DMS 273 treated with DMSO at 0.1 percent for 48 hours (cell line): ENCODE measurements around the gene RPS15A.

ENCODE experiments used
- DNase-seq: peaks from one replicate; lab custom pipeline; 2025; lab: John Stamatoyannopoulos, UW

RPS15A gene

DNA sequence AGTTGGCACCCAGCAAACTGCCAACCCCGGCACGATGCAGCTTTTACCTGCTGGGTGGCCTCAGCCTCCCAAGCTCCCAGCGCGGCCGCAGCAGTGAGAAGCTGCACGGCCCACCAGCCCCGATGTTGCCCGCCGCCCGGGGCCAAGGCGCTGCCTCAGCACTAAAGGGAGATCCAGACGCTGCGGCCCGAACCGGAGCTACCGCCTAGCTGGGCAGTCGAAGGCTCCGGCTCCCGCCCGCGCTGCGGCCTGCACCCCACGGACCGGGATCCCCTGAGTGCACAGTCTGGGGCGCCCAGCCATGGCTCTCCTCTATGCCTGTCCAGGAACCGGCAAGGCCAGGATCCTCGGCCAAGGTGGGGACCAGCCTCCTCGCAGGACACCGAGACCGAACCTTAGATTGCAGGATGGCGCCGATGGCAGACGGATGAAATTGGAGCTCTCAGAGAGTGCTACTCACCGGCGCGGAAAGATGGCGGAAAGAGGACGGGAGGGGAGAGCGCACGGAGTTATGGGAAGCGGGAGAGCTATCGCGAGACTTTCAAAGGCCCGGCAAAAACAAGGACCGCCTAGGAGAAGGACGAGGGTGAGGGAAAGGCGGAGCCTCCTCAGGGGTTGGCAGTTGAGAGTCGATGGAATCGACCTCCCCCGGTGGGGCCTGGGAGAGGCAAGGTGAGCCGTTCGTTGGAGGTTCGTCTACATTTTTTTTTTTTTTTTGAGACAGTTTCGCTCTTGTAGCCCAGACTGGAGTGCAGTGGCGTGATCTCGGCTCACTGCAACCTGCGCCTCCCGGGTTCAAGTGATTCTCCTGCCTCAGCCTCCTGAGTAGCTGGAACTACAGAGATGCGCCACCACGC, at the start of gene RPS15A:
TSS of gene RPS15A (minus strand) at position 485 of the 857 bp plus-strand sequence. CDS start 1,221 bp downstream, outside the sequence.
- peak; percentile 92 for DNase-seq

DNA sequence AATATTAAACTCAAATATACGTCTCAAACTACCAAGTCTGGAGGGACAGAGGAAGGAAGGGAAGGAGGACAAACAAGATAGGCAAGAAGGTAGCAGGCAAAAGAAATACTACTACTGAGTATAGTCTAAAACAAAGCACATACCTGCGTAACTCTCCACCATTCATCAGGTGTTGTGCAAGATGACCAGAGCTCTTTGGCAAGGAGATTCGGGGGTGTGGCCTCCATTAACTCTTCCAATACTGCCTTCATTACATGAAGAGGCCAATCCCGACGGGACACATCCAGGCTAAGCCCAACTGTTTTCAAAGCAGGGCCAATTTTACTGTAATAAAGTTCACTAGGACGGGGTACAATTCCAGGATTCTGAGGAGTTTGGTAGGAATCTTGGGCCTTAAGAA, 49.4 kb upstream of the RPS15A start:
- DNase-seq = no peak

DNA sequence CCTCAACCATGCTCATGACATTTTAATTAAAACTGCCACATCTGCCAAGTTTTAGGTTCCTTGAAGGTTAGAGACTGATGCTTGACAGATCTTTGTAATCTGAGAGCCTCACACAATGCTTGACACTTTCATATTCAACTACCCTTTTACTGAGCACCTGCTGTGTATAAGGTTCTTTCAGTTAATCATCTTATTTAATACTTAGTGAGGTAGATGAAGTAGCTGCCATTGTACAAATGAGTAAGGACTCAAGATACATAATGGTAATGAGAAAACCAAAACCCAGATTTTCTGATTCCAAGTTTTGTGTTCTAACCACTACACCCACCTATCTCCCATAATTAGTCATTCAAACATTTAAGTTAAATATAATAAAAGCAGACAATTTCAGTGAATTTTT, 46.6 kb upstream of the RPS15A start:
- no peak for DNase-seq

DNA sequence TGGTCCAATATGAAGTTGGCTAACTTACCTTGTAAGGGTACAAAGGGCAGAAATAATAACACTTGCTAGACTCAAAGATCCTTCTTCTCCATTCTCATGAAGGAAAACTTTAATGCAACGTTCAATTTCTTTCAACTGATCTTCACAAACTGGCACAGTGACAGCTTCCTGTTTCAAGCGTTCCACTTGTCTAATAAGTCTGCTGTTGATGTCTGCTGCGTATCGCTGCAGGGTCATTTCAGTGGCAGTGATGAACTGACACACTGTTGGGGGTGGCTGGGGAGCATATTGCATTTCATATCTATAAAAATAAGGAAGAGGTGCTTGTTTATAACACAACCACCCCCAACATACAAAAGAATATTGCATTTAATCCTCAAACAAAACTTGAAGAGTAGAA, 44.7 kb upstream of the RPS15A start:
- DNase-seq = no peak

DNA sequence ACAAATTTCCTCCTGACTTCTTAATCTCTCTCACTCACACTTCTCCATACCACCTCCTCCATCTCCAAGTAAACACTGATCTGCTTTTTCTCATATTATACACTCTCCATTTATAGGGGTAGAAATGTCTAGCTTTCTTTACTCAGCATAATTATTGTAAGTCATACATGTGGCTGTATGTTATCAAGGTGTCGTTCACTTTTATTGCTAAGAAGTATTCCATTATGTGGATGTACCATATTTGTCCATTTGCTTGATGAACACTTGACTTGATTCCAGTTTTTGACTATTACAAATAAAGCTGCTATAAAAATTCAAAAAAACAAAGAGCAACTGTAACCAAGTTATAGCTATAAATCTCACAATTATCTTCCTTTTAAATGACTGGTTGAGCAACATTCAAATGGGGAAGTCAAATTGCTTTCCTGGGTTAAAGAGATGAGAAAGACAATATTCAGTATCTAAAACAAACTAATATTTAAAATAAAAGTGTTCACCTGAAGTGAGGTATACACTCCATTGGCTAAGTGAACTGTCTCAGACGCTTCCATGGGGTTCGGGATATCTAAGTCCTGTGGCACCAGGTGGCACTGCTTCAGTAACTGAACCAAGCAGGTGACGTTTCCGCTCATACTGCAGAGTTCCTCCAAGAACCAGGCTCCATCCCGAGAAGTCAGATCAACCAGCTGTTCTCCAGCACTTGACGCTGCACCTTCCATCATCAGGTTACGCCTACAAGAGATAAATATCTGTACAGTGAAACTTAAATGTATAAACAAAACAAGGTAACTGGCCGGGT, 43.8 kb upstream of the RPS15A start:
- no peak for DNase-seq

DNA sequence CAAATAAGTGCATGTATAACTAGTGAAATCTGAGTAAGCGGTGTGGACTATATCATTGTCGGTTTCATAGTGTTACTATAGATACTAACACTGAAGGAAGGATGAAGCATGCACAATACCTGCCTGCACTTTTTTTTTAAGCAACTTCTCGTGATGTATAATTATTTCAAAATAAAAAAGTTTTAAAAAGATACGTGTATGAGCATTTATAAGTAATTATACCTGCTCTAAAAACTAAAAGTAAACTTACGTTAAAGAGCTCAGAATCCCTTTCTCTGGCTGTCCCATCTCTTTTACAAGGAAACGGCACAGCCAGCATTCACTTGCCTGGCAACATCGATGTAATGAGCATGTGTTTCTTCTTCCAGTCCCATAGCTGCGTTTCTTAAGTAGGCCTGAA, 42.5 kb upstream of the RPS15A start:
- no peak for DNase-seq

DNA sequence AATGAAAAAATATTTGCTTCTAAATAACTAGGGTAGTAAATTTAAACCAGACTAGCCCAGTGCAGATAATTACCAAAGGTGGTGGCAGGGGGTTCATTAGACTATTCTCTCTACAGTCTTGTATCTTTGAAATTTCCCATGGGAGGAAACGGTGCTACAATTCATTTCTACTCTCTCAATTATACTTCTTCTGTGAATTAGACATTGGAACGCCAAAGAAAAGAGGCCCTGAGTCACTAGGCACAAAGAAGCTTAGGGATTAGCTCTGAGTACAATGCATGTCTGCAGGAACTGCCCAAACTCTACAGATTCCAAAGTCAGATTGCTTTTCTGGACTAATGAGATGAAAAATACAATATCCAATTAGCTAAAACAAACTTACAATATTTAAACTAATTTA, 41.9 kb upstream of the RPS15A start:
- no peak for DNase-seq

DNA sequence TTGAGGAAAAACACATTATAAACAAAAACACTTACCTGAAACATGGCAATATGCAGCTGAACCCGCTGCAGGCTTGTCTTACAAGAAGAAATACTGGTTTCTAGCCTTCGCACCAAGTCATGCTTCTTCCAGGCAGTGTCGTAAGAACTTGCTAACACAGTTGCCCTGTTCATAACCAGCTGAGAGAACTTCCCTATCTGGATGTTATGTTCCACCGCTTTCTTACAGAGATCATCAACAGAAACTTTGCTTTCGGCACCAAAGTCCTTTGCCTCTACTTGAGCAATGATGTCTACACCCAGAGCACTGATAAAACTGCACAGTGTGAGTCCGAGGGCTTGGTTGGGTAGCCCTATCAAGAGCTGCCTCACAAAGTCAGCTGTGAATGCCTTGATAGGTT, 39.1 kb upstream of the RPS15A start:
- DNase-seq = no peak

DNA sequence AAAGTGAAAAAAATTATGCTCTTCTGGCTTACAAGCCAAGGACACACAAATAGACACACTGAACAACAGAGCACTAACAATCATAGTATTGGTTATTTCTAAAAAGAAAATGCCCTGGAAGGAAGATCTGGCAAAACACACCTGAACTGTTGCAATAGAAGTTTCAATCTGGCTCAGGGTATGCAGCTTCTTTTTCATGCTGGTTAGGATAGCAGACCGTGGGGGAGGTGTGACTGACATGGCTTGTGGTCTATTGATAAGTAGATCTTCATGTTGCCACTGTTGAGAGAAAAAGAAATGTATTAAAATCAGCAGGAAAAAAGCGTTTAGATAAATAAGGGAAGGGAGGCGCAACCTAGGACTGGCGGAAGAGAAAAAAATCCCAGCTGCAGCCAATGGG, 37.8 kb upstream of the RPS15A start:
- DNase-seq = no peak

DNA sequence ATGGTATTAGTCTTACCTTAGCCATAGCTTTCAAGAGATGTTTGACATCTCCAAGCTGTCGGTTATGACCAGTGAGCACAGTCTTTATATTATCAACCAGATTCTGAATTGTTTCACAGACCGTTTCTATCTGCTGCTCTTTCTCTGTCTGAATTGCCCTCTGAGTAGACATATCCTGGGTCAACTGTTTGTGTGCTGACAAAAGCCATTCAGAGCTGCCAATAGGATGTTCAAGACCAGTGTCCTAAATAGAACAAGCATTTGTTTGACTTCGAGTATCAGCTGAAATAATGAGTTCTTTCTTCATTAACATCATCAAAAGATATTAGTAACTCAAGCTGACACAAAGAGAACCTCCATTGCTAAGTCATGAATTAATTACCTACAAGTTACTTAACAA, 26.2 kb upstream of the RPS15A start:
- no peak for DNase-seq

DNA sequence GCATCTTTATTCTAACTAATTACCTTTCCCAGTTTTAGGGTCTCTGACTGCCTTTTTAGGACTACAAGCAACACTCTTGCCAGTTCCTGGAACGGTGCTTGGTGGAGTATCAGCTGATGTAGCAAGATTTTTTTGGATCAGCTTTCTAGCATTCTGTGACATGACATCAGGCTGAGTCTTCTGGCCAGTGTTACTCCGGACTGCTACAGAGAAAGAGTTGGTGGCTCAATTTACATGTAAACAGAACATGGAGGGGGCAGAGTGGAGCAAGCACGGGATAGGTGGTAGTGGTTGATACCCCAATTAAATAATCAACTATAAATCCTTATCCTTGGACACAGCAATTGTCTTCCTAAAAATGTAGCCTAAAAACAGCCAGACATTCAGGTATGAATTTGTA, 21.8 kb upstream of the RPS15A start:
- DNase-seq = no peak

DNA sequence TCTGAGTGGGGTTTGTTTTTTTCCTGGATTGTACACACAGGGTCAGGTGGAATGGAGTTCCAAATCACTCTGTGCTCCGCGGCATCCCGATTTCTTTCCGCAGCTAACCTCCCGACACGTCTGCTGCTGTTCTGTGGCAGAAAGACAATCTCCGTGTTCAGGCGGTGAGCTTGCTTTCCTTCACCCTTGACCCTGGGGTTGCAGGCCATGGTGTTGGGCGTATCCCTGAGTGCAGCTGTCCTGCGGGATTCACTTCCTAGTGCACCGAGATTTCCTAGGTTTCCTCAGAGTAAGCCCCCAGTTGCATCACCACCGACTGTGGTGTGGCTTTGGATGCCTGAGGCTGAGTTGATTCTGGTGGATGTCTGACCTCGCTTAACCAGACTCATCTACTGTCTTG, 19.0 kb upstream of the RPS15A start:
- DNase-seq = no peak

DNA sequence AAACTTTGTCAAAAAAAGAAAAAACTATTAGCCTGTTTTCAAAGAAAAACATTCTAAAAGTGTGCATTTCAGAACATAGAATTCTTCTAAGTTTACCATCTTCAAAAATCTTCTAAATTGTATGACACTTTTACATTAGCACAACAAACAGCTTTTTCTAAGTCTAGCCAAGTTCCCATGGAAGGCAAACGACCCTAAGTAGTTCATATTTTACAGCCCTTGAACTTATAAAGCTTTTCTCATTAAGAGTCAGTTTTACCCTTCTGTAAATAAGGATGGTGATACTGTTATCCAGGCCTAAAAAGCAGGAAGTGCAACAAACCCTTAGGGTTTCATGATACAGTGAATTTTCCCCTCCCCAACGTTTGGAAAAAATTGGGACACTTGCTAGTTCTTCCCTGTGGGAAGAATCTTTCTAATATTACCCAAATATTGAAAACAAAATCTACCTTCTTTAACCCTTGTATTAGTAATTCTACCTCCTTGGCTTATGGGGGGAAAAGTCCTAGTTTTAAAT, 15.2 kb upstream of the RPS15A start:
- DNase-seq = no peak

DNA sequence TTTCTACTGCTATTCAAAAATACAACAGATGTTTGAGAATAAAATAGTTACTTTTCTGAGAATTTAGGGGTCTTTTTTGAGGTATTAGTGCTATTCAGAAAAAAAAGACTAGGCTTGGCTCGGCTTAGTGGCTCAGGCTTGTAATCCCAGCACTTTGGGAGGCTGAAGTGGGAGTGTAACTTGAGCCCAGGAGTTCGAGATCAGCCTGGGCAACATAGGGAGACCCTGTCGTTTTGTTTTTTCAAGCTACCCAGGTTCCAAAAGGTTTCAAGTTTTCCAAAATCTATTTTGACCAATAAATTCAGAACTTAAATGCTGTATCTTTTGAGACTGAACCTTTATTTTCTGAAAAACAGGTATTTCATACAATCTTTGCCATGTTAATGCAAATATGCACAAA, 14.4 kb upstream of the RPS15A start:
- no peak for DNase-seq

DNA sequence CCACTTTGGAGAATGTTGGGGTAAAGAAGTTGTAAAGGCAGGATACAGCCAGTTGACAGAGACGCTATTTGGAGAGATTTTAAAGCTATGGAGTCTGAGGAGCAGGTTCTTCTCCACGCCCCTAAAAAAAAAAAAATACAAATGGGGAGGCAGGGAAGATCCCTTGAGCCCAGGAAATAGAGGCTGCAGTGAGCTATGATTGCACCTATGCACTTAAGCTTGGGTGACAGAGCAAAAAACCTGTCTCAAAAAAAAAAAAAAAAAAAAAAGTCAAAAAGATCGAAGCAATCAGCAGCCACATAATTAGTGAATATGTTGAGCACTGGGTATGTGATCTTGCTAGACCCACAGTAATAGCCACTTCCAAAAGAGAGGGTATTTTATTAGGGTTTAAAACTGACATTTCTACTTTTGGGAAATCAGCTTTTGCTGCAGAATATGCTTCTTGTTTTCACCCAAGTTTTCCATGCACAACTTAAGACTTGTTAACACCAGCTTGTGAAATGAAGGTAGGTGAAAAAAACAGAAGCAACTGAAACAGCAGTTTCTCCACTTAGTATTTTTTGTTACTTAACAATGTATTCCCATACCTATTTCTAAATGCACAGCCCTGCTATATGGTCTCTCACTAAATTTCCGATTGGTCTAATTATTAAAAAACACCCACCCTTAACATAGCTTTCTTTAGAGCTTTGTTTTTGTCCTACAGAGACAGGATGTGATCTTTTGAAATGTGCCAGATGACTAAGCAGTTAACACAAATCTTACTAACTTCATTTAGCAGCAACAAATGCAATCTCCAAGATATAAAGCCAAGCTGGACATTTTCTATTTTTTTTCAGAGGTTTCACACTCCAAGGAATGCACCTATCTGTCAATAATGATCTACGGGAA, 13.7 kb upstream of the RPS15A start:
- DNase-seq = no peak

DNA sequence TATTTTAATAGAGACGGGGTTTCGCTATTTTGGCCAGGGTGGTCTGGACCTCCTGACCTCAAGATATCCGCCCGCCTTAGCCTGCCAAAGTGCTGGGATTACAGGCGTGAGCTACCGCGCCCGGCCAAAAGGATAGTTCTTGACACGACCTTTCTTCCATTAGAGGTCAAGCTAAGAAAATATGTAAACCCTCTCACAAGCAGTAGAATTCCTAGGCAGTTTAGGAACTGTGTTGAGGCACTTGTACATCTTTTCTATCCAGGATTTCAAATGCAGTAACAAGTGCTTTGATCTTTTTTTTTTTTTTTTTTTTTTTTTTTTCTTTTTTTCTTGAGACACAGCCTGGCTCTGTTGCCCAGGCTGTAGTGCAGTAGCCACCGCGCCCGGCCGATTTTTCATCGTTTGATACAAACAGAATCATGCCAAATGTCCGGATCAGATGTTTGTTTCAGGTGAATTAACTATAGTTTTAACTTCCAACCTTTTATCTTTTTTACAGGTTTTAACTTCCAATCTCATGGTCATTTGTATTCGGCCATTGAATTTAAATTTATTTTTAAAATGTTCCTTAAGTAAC, 12.7 kb upstream of the RPS15A start:
- no peak for DNase-seq

DNA sequence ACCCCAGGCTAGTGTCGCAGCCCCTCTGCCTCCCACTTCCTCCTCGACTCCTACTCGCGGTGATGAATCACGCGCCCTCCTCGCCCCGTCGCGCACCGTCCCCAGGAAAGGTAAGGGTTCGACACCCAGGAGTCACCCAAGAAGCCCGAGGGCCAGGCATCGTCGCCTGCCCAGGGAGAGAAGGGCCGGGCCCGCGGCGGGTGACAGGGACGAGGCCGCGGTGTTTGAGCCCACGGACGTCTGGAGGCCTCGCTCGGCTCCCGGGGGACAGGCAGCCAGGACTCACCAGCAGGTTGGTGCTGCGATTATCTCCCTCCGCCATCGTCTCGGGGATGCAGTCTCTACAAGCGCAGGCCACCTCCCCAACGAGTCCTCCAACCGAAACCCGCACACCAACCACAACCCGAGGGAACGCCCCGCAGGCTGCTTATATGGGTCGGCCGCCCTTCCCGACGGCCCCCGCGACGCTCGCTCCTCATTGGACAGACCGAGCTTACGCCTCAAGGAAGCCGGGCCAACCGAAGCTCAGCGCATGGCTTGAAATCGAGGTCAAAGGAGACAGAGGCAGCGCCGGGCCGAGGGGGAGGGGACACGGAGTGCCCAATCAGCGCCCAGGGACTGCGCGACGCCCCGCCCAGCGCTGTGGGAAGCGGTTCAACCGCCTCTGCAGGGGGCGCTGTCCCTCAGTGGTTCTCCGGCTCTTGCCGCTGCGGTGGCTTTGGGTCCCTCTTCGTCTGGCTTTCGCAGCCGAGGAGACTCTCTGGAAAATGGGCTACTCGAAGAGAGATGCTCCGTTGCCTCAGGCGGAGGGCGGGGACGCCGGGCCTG, 11.2 kb upstream of the RPS15A start, which contains the start of gene ARL6IP1:
TSS of gene ARL6IP1 (minus strand) at position 405 of the 828 bp plus-strand sequence. CDS start at position 322, 83 bp downstream.
- DNase-seq = peak; percentile 99

DNA sequence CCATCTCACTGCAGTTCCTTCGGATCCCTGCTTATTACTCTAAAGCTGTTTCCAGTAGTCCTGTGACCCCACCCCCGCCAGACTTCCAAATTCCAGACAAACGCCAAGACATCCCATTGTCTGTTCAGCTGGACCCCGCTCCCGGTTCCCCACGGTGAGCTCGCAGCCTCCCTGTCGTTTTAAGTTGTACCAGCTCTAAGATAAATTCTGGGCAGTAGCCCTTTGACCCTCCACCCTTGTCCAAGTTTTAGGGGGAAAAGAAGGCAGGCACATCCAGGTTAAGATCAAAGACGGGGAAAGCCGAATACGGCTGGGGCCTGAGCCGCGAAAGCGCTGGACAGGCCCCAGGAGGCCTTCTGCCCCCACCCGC, 10.6 kb upstream of the RPS15A start:
- DNase-seq = no peak

DNA sequence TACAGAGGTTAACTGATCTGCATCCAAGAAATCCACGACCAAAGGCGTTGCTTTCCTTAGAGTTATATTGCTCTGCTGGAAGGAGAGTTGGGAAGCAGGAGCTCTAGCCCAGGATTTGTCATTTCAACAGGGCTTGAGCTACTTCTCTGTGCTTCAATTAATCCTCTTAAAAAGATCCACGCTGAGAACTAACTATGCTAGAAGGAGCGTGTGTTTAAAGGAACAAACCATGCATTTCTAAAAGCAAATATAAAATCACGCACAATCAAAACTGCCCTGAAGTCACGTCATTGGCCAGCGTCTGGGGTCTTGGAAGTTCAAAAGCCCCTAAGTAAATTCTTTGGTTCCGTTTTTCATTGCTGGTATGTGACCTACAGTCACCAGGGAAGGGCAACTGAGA, 10.2 kb upstream of the RPS15A start:
- DNase-seq = no peak

DNA sequence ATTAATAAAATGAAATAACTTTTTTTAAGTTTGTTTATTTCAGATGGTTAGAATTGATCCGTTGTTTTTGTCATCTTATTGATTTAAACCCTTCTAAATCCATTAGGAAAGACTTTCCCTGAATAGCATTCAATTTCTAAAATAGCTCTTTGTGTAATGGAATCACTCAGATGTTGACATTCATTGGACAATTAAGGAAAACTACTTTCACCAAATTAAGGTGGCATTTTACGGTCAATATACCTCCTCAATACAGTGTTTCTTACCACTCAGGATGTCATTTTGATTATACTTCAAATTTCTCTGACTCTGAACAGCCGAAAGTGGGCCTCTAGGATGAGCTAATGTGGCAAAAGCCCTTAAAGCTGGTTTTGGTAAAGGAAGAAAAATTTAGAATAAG, 9.4 kb upstream of the RPS15A start:
- DNase-seq = no peak

DNA sequence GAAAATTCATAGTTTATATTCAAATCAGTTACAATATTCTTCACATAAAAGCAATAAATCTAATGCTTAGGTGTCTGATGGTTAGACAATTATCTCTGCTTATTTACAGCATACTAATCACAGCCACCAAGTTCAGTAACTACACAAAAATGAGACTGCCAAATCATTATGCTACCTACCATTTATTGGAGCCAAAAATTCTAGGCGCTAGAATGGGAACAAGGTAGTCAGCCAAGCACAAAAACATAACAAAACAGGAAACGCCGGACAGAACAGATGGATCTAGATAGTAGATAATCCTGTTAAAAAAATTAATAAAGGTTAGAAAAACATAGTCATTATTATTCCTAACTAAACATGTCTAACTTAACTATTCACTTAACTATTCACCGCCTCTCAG, 7.6 kb upstream of the RPS15A start:
- no peak for DNase-seq
